Neural cell (in vitro differentiated cells): ENCODE measurements around the gene TRPV2. TPM values are rescaled to one million over a fixed set of nuclear protein-coding genes. Genes with fewer than 3 reads are reported as not detected.

ENCODE experiments used
- H2AFZ ChIP-seq: fragments of 200-600, 300-800 bp; sonication (generic), shearing (Covaris generic); 2 replicates; pipeline ENCODE4 v1.6.0; 2014; ENCODE audit warnings: low read depth, mild to moderate bottlenecking, antibody characterized with exemption, low read length, moderate library complexity
- H3F3A ChIP-seq: fragments of 200-600 bp; shearing (Covaris generic); 2 replicates; pipeline ENCODE4 v1.6.1; 2016; ENCODE audit warnings: mild to moderate bottlenecking, moderate library complexity, mixed read lengths, antibody characterized with exemption, low read length; ENCODE audit not compliant: insufficient read depth, poor library complexity, severe bottlenecking
- H3K27ac ChIP-seq: fragments of 200-600, 300-800 bp; sonication (generic), shearing (Covaris generic); 2 replicates; pipeline ENCODE4 v1.5.1; 2014; ENCODE audit warnings: mild to moderate bottlenecking, low read length, moderate library complexity
- H3K27me3 ChIP-seq: fragments of 300-800, 200-600 bp; sonication (generic), shearing (Covaris generic); 2 replicates; pipeline ENCODE4 v1.6.0; 2014; ENCODE audit warnings: mild to moderate bottlenecking, low read depth, low read length, moderate library complexity; ENCODE audit not compliant: insufficient read depth
- H3K36me3 ChIP-seq: fragments of 300-800, 200-600 bp; sonication (generic), shearing (Covaris generic); 2 replicates; pipeline ENCODE4 v1.5.1; 2014; ENCODE audit warnings: mild to moderate bottlenecking, antibody characterized with exemption, low read length, moderate library complexity; ENCODE audit not compliant: insufficient read depth
- H3K4me2 ChIP-seq: fragments of 300-800, 200-600 bp; sonication (generic), shearing (Covaris generic); 2 replicates; pipeline ENCODE4 v1.6.0; 2014; ENCODE audit warnings: mild to moderate bottlenecking, low read length
- H3K4me3 ChIP-seq: fragments of 300-800, 200-600 bp; sonication (generic), shearing (Covaris generic); 2 replicates; pipeline ENCODE4 v1.5.1; 2014; ENCODE audit warnings: mild to moderate bottlenecking, low read length, moderate library complexity
- H3K79me2 ChIP-seq: fragments of 200-600 bp; shearing (Covaris generic); replicated peaks from 2 replicates; pipeline ENCODE4 v1.6.0; 2014; ENCODE audit warnings: mild to moderate bottlenecking, low read length, moderate library complexity; ENCODE audit not compliant: insufficient read depth
- H3K9ac ChIP-seq: fragments of 300-800, 200-600 bp; sonication (generic), shearing (Covaris generic); 2 replicates; pipeline ENCODE4 v1.6.1; 2016; ENCODE audit warnings: mild to moderate bottlenecking, low read length, mixed read lengths
- H3K9me2 ChIP-seq: fragments of 200-600 bp; shearing (Covaris generic); 2 replicates; pipeline ENCODE4 v1.6.1; 2016; ENCODE audit warnings: mild to moderate bottlenecking, low read length, mixed read lengths; ENCODE audit not compliant: insufficient read depth
- H3K9me3 ChIP-seq: fragments of 200-600, 300-800 bp; sonication (generic), shearing (Covaris generic); 2 replicates; pipeline ENCODE4 v1.6.1; 2016; ENCODE audit warnings: mild to moderate bottlenecking, mixed run types, low read length, moderate library complexity, mixed read lengths
- H4K20me1 ChIP-seq: fragments of 200-600 bp; shearing (Covaris generic); 2 replicates; pipeline ENCODE4 v1.6.1; 2016; ENCODE audit warnings: mild to moderate bottlenecking, mixed run types; ENCODE audit not compliant: insufficient read depth
- CTCF ChIP-seq: fragments of 450-650 bp; IDR thresholded peaks from 2 replicates; pipeline ENCODE4 v1.5.1; 2014; ENCODE audit warnings: antibody characterized with exemption, mild to moderate bottlenecking, moderate library complexity; ENCODE audit not compliant: poor library complexity, severe bottlenecking
- EP300 ChIP-seq: fragments of 450-650 bp; conservative IDR thresholded peaks from 2 replicates; pipeline ENCODE4 v1.6.1; 2014; ENCODE audit warnings: antibody characterized with exemption, mild to moderate bottlenecking, moderate library complexity; ENCODE audit not compliant: poor library complexity, severe bottlenecking
- EZH2 ChIP-seq: fragments of 200-600, 300-800 bp; shearing (Covaris generic), sonication (generic); IDR thresholded peaks from 2 replicates; pipeline ENCODE4 v1.6.1; 2014; ENCODE audit warnings: antibody characterized with exemption, low read length, borderline replicate concordance, mild to moderate bottlenecking; ENCODE audit not compliant: insufficient read depth, poor library complexity, severe bottlenecking
- MXI1 ChIP-seq: fragments of 450-650 bp; conservative IDR thresholded peaks from 2 replicates; pipeline ENCODE4 v1.6.1; 2014; ENCODE audit warnings: antibody characterized with exemption, mild to moderate bottlenecking; ENCODE audit not compliant: poor library complexity, severe bottlenecking
- POLR2AphosphoS5 ChIP-seq: IDR thresholded peaks from 2 replicates; pipeline ENCODE4 v1.6.1; 2012
- RAD21 ChIP-seq: fragments of 450-650 bp; conservative IDR thresholded peaks from 2 replicates; pipeline ENCODE4 v1.6.1; 2014; ENCODE audit warnings: antibody characterized with exemption, mild to moderate bottlenecking, moderate library complexity
- REST ChIP-seq: IDR thresholded peaks from 2 replicates; pipeline ENCODE4 v1.6.1; 2012; ENCODE audit warnings: borderline replicate concordance
- SMC3 ChIP-seq: fragments of 450-650 bp; conservative IDR thresholded peaks from 2 replicates; pipeline ENCODE4 v1.6.1; 2014; ENCODE audit warnings: antibody characterized with exemption, mild to moderate bottlenecking, moderate library complexity; ENCODE audit not compliant: poor library complexity
- TAF1 ChIP-seq: IDR thresholded peaks from 2 replicates; pipeline ENCODE4 v1.6.1; 2012; ENCODE audit warnings: low read depth
- polyA plus RNA-seq: library from polyadenylated mRNA; depleted of rRNA; stranded (reverse); fragments of >200 nt; gene quantifications from 2 replicates; pipeline ENCODE4 v1.2.3, GENCODE V29; 2014

Gene TRPV2
- polyA plus RNA-seq, 1 donor from 2014 or later: not detected

- Histone ChIP-seq H3F3A (no peaks in the 10 kb centered on the region), H3K4me3 (peak overlapping the region; percentile 96), H3K9me3 (no peaks in the 10 kb centered on the region), H2AFZ (peak overlapping the region; percentile 56), H3K36me3 (peaks cover 7% of the 10 kb centered on the region), H3K9me2 (no peaks in the 10 kb centered on the region), H3K9ac (peak overlapping the region; percentile 89), H4K20me1 (no peaks in the 10 kb centered on the region), H3K27me3 (no peaks in the 10 kb centered on the region), H3K27ac (peak overlapping the region; percentile 94), H3K79me2 (peaks cover 29% of the 10 kb centered on the region), H3K4me2 (peak overlapping the region; percentile 56)
- no peak for TF ChIP-seq CTCF
- peak; percentile 62 for TF ChIP-seq TAF1
- peak; percentile 33 for TF ChIP-seq EP300
- peak; percentile 35 for TF ChIP-seq SMC3
- TF ChIP-seq REST: peak; percentile 77
- peak; percentile 28 for TF ChIP-seq RAD21
- peak; percentile 96 for TF ChIP-seq MXI1
- peak; percentile 89 for TF ChIP-seq POLR2AphosphoS5
- TF ChIP-seq EZH2: no peak
Measured at GRCh38 chr17:16438557-16439302, 23.4 kb downstream of the TRPV2 start.

DNA sequence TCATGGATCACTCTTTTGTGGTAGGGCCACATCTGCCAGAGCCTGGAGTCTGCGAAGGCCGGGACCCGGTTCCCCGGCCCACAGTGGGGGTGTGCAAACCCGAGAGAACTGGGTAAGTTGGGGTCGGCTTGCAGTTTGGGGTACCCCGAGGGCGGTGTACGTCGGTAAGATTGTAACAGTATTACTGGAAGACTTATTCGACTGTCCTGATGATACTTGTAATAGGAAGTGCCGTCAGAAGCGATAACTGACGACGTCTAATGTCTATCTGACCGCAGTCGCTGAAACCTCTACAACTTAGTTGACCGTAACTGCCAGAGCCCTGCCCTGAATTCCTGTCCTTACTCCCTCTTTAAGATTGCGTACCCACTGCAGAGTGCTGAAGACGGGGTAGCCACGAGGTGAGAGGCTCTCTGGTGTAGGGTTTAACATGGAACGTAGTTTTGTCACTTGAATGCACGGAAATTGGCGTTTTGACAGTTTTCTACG, 24.0 kb downstream of the TRPV2 start:
- Histone ChIP-seq H3K9me3 (no peaks in the 10 kb centered on the region), H3K4me3 (peak overlapping the region; percentile 96), H3K79me2 (peaks cover 29% of the 10 kb centered on the region), H3K36me3 (peaks cover 7% of the 10 kb centered on the region), H2AFZ (no peak overlapping the region), H3K9ac (peak overlapping the region; percentile 89), H3K27me3 (no peaks in the 10 kb centered on the region), H3K27ac (peak overlapping the region; percentile 78), H3K9me2 (no peaks in the 10 kb centered on the region), H3F3A (no peaks in the 10 kb centered on the region), H3K4me2 (peak overlapping the region; percentile 41), H4K20me1 (no peaks in the 10 kb centered on the region)
- TF ChIP-seq TAF1 (peak; percentile 4), EP300 (no peak), POLR2AphosphoS5 (no peak), SMC3 (no peak), REST (no peak), CTCF (no peak), MXI1 (peak; percentile 49), RAD21 (no peak), EZH2 (no peak)
